GM19238 (cell line): ENCODE measurements around the gene JUP.

Experiments
- DNase-seq: peaks from one replicate; pipeline ENCODE4 v3.0.0; 2011; ENCODE audit warnings: low spot score; ENCODE audit not compliant: insufficient read length

The JUP gene

DNA sequence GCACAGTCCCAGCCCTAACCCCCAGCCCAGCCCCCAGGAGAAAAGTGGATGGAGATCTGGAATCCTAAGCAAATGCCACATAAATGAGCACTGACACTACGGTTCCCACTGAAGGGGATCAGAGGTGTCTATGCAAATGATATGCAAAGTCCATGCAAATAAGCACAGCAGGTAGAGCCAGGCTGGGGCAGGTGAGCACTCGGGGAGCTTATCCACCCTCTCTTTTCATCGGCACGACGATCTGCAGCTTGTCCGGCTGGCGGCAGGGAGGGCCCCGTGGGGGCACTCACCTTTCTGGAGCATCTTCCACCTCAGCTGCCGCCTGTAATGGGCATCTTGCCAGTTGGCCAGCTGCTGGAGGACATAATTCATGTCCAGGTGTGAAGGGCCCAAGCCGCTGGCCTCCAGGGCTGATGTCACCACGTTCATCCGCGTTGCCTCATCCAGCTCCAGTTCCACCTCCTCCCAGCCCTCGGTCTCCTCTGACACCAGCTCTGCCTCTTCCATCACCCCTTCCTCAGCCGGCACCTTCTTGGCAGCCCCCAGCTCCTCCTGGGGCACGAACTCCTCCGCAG lies 61.9 kb downstream of the JUP start:
- DNase-seq = no peak

DNA sequence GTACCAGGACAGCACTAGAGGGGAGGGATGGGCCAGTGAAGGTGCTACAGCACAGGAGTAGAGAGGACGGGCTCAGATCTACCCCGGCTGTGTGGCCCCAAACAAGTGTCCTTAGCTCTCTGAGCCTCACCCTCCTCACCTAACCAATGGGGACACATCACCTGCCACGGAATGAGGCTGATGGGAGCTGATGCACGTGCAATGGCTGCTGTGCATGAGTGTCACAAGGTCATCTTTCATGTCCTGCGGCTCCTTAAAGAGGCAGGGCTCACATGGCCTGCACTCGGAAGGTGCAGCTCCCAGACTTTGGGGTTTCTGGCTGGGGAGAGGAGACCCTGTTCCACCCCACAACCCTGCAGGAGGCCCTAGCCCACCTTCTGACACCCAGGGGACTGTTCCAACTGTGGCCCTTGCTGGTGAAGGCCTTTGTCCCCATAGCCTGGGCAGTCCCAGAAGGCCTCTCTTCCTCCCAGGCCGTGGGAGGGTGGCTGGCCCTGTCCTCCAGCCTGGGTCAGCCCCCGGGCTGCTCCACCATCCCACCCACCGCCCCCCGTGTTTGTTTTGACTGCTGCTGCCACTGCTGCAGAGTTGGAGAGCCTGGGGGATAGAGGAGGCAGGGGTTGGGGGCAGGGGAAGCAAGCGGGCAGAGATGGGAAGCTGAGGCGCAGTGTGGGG lies 62.6 kb downstream of the JUP start:
- DNase-seq = no peak

DNA sequence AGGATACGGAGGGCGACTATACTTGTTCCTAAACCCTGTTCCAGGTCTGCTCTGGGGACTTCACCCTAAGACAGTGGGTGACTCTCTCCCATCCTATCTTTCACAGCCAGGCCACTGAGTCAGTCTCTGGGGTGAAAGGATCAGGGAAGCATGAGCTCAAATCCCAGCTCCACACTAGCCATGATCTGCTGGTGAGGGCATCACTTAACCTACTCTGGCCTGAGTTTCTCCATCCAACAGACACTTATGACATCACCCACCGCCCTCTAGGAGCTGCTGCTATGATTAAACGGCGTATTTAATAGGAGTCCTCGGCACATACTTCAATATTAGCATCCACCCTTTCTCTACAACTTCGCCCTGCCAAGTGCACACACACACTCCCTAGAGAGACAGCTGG lies 64.3 kb downstream of the JUP start:
- no peak for DNase-seq

DNA sequence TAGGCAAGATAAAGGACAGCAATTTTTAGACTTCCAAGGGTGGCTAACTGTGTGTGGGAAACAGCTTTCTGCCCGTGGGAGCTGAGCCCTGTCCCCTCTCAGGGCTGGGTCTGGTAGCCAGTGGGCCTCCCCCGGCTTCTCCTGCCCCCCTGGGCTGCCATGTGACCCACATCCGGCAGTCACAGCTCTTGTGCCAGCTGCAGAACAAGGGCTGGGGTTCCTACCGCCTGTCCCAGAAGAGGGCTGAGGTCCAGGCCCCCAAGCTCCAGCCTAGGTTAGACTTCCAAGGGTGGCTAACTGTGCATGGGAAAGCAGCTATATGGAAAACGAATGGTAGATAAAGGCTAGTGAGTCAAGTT lies 68.2 kb downstream of the JUP start:
- no peak for DNase-seq

DNA sequence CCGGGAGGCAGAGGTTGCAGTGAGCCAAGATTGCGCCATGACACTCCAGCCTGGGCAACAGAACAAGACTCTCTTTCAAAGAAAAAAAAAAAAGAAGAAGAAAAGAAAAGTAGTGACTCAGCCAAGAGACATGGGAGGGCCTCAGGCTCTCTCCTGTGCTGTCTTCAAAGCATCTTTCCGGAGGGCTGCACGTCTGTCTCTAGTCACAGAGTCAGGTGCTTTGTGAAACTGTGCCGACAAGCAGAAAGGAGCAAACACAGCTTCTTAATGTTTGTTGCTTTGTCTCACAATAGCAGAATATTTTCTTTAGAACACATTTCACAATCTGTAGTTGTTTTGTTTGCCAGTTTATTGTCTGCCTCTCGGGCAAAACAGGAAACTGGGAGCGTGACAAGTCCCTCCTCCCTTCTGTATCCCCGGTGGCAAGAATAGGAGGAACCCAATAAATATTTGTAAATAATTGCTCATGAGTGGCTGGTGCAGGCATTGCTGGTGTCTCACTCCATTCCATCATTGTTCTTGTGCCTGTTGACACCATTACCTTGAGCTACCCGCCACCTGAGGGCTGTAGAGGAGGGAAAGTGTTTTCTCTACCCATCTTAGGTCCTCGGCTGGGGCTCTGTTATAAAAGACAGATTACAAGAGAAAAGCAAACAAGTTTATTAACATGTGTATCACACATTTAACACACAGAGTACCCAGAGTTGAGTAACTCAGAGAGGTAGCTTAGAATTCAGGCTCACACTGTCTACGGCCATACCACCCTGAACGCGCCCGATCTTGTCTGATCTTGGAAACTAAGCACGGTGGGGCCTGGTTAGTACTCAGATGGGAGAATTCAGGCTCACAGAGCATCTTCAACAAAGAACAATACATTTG lies 68.9 kb downstream of the JUP start:
- DNase-seq = no peak

DNA sequence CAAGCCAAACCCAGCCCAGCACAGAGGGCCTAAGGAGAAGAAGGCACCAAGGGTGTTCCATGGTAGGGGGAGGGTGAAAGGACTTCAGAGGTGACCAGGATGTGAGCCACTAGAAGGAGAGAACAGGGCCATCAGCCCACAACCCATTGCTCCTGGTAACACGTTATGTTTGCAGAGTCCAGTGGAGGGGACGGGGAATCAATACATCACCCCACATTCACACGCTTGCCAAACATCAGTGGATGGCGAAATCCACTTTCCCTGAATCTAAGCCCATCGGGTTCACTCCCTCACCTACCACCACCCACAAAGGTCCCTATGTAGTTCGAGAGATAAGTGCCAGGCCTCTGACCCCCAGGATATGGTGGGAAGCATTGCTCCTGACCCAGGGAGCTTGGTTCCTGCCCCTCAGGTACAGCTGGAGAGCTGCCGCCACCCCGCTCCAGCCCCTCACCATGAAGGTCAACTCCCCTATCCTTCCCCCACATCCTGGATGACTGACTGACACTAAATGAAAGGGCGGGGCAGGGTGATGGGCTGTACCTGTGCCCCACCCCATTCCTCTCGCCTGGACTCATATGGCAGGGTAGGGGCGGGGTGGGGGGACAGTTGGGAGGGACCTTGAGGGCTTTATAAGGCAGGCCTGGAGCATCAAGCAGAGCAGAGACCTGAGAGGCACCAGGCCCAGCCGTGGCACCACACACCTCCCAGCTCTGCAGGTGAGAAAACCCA lies 74.7 kb downstream of the JUP start, which contains the start of gene GAST:
GAST (plus strand) TSS at position 663 of the 732 bp plus-strand sequence. CDS start 3,106 bp downstream, outside the sequence.
- DNase-seq = no peak

DNA sequence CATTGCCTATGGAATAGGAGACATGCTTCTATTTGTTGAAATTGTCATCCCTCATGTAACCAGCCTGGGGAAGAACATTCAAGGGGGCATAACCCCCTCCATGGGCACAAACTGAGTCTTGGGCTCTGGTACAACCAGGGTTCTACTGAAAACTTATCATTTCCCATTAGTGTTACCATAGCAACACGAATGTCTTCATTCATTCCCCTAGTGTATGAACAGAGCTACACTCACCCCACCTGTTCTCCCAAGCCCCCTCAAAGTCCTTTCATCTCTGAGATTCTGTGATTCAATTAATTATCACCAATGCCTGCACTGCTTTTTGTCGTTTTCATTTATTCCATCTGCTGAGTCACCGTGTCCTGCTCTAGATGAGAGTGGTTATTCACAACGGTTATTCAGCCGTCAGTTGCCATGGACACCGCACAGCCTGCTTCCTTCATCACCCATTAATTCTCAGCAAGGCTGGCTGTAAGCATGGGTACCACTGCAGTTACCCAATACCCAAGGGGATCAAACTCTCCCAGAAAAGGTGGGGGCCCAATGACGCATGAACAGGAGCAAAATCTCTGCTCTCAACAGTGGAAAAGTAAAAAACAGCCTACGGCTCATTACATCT lies 75.9 kb downstream of the JUP start:
- no peak for DNase-seq

DNA sequence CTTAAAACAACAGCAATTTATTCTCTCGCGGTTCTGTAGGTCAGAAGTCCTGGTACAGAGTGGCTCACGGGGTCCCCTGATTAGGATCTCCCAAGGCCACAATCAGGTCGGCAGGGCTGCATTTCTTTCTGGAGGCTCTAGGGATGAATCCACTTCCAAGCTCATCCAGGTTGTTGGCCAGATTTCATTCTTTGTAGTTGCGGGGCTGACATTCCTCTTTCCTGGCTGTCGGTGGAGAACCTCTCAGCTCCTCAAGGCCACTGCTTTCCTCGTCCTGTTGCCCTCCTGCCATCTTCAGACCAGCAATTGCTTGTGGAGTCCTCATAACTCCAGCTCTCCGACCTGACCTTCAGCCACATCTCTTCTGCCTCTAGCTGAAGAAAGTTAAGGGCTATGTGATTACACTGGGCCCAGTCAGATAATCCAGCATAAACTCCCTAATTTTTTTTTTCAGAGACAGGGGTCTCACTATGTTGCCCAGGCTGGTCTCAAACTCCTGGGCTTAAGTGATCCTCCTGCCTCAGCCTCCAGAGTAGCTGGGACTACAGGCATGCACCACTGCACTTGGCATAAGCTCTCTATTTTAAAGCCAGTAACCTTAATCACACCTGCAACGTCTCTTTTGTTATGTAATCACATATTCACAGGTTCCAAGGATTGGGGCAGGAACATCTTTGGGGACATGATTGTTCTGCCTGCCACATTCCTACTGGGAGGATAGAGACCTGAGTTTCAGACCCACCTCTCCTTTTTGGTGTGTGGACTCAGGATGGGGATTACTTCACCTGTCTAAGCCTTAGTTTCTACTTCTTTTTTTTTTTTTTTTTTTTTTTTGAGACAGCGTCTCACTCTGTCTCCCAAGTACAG lies 78.5 kb downstream of the JUP start:
- DNase-seq = no peak

DNA sequence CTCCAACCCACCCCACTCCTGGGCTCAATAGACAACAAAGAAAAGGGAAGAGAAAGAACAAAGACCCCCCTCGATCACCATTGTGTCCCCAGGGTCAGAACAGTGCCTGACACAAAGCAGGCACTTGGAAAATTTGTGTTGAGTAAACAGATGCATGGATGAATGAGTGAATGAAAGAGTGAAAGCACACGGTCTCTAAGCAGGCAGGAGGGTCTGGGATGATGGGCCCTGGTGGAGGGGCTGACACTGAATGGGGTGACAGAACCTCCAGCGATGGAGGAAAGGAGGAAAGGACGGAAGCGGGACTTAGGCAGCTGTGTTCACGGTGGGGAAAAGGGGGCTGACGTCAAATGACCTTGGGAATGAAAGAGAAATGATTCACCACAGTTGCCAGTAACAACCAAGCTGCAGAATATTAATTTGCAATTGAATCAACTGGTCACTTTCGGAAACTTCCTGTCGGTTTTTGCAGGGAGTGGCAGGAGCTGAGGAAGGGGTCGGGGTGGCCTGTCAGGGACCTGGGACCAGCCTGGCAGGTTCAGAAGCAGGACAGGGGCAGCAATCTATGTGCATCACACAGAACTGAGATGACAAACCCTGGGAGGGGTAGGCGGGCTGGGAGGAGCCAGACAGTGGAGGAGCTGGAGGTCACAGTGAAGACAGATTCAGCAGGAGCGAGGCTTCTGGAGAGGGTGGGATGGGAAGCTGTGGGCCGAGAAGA lies 81.1 kb downstream of the JUP start:
- DNase-seq = no peak
